Measurements from ENCODE around the gene TMEM255B.

TMEM255B gene

DNA sequence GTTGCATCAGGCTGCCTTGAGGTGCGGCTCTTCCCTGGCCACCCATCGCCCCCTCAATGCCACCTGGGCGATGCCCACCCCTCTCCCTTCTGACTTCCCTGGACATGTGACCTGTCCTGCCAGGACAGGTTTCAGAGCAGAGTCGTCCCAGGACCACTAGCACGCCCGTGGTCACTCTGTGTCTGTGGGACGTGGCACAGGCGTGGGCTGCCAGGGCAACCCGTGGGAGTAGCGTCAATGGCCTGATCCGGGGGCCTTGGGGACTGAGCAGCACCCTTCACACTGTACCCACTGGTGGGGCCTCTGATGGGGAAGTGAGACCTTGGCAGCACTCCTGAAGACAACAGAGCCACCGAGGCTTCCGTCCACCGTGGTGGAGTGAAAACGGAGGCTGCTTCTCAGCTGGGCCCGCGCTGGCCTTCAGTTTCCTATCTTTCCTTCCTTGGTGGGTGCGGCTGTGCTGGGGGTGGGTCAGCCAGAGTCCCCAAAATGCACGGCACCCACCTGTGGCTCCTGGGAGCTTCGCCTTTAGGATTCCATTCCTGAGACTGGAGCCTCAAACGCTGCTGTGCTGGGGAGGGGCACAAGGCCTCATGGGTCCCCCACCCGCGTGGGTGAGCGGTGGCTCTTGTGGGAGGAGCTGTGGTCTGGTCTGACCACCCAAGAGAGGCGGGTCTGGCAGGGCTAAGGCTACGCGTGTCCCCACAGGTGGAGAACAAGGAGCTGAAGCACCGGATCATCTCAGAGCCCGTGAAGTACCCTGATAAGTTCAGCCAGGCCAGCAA is 26.7 kb upstream of the TMEM255B start:
- no peak for DNase-seq (ENCODE audit: low spot score)
- TF ChIP-seq, protein P1, sequence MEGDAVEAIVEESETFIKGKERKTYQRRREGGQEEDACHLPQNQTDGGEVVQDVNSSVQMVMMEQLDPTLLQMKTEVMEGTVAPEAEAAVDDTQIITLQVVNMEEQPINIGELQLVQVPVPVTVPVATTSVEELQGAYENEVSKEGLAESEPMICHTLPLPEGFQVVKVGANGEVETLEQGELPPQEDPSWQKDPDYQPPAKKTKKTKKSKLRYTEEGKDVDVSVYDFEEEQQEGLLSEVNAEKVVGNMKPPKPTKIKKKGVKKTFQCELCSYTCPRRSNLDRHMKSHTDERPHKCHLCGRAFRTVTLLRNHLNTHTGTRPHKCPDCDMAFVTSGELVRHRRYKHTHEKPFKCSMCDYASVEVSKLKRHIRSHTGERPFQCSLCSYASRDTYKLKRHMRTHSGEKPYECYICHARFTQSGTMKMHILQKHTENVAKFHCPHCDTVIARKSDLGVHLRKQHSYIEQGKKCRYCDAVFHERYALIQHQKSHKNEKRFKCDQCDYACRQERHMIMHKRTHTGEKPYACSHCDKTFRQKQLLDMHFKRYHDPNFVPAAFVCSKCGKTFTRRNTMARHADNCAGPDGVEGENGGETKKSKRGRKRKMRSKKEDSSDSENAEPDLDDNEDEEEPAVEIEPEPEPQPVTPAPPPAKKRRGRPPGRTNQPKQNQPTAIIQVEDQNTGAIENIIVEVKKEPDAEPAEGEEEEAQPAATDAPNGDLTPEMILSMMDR (IDR thresholded peaks at IDR 0.05; ENCODE audit: extremely low read depth, insufficient read depth, missing control alignments), result no peak
- in situ Hi-C loops (cut with MboI; ENCODE audit: low pct_unique_long_range_greater_than_20kb, low sequenced_read_pairs, unreplicated experiment), result no loop called here

DNA sequence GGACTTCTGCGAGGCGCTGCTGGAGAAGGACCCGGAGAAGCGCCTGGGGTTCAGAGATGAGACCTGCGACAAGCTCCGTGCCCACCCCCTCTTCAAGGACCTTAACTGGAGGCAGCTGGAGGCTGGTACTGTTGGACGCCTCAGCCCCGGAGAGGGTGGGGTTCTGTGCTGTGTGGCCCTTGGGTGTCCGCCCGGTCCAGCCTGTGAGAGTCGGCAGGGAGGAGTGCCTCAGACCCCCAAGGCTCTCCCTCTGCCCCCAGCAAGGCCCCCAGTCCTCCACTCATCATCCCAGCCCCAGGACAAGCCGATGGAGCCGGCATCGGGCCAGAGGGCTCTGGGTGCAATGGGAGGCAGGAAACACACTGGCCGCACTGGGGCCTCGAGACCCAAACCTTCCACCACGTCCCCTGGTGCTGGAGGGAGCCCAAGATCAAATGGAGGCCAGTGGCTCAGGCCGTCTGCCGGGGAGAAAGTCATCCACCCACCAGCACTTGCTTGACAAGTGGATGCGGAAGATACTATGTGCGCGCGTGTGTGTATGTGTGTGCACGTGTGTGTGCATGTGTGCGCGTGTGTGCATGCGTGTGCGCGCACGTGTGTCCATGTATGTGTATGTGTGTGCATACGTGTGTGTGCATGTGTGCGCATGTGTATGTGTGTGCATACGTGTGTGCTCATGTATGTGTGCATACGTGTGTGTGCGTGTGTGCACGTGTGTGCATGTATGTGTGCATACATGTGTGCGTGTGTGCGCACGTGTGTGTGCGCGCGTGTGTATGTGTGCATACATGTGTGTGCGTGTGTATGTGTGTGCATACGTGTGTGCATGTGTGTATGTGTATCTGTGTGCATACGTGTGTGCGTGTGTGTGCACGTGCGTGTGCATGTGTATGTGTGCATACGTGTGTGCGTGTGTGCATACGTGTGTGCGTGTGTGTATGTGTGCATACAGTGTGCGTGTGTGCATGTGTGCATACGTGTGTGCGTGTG is 25.8 kb upstream of the TMEM255B start:
- TF ChIP-seq, protein P1 (IDR thresholded peaks at IDR 0.05; ENCODE audit: extremely low read depth, insufficient read depth, missing control alignments), result no peak
- in situ Hi-C loops (cut with MboI; ENCODE audit: low pct_unique_long_range_greater_than_20kb, low sequenced_read_pairs, unreplicated experiment), result no loop called here

DNA sequence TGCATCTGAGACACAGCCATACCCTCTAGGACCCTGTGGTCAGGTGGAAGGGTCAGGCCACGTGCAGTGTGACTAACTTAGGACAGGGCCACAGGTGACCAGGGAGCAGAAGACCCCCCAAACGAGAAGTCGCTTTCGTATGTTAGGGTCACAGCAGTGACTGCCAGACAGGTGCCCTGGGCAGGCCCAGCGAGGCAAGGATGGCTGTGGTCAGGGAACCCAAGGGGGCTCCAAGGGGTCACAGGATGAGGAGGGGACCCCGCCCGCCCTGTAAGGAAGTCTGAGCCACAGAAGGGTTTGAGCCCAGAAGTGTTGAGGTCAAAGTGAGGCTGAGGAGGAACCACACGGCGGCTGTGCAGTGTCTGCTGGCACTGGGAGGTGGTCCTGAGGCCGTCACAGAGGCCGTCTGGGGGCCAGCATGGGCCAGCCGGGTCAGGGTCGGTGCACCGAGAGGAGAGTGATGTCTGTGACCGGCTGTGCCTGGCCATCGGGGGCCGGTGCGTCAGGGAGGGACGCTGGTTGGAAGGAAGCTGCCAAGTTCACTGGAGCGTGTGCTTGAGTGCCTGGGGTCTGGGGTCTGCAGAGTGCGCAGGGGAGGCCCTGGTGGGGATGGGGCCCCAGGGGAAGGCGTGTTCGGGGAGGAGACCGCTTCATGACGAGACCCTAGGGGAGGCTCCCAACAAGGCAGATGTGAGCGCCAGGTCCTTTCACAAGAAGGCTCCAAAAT is 24.8 kb upstream of the TMEM255B start:
- no peak for DNase-seq (ENCODE audit: low spot score)
- TF ChIP-seq, protein P1 (IDR thresholded peaks at IDR 0.05; ENCODE audit: extremely low read depth, insufficient read depth, missing control alignments), result no peak
- in situ Hi-C loops (cut with MboI; ENCODE audit: low pct_unique_long_range_greater_than_20kb, low sequenced_read_pairs, unreplicated experiment), result no loop called here

More for the DNA sequence above, 25.8 kb upstream of the TMEM255B start:
- DNase-seq (ENCODE audit: low spot score), result no peak

DNA sequence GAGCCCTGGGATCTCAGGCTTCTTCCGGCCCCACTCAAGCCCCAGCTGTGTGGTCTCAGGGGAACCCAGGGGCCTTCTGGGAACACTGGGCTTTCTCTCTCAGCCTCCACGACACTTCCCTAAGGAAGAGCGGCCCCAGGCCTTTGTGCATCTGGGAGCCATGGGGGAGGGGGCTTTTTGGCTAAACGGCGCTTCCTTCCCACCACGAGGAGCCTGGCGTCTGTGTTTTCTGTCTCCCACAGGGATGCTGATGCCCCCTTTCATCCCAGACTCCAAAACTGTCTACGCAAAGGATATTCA is 24.2 kb upstream of the TMEM255B start:
- no peak for DNase-seq (ENCODE audit: low spot score)
- TF ChIP-seq, protein P1 (IDR thresholded peaks at IDR 0.05; ENCODE audit: extremely low read depth, insufficient read depth, missing control alignments), result no peak
- in situ Hi-C loops (cut with MboI; ENCODE audit: low pct_unique_long_range_greater_than_20kb, low sequenced_read_pairs, unreplicated experiment), result no loop called here

DNA sequence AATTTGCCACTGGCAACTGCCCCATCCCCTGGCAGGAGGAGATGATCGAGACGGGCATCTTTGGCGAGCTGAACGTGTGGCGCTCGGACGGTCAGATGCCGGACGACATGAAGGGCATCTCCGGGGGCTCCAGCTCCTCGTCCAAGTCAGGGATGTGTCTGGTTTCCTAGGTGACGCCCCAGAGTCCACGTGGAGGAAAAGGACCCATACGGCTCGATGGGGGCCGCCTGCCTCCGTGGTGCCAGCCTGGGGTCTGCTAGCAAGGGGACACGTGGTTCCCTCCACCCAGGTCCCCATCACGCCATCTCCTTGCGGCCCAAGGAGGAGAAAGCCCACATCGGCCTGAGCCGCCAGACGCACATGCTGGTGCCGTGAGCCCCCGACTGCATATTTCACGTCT is 23.8 kb upstream of the TMEM255B start:
- no peak for DNase-seq (ENCODE audit: low spot score)
- TF ChIP-seq, protein P1 (IDR thresholded peaks at IDR 0.05; ENCODE audit: extremely low read depth, insufficient read depth, missing control alignments), result no peak
- in situ Hi-C loops (cut with MboI; ENCODE audit: low pct_unique_long_range_greater_than_20kb, low sequenced_read_pairs, unreplicated experiment), result no loop called here

DNA sequence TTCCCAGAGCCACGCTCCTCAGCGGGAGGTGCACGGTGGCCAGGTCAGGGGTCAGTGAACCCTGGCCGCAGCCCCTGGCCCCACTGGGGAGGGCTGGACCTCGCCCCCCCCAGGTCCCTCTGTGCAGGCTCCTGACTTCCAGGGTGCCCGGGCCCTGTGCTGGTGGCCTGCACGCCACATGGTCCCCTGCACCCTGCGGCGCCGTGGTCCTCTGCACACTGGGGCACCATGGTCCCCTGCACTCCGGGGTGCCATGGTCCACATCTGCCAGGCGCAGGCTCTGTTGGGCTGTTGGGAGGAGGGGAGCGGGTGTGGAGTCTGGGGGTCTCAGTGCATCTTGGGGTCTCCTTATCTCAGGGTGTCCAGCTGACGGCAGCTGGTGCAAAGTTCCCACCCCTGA is 23.3 kb upstream of the TMEM255B start:
- no peak for DNase-seq (ENCODE audit: low spot score)
- TF ChIP-seq, protein P1 (IDR thresholded peaks at IDR 0.05; ENCODE audit: extremely low read depth, insufficient read depth, missing control alignments), result no peak
- in situ Hi-C loops (cut with MboI; ENCODE audit: low pct_unique_long_range_greater_than_20kb, low sequenced_read_pairs, unreplicated experiment), result no loop called here

All from GM13977 (cell line).